GM18519 (cell line): ENCODE results near the gene PNLDC1.
A peak's percentile ranks its signal among the peaks of the same experiment; 100 is the strongest.

Source experiments
- ATAC-seq: cut with Tn5 transposase; IDR thresholded peaks from one replicate; pipeline ENCODE4 v1.9.1; 2021; ENCODE audit warnings: mild to moderate bottlenecking, moderate library complexity; ENCODE audit not compliant: unreplicated experiment, low FRiP score

PNLDC1 gene, protein sequence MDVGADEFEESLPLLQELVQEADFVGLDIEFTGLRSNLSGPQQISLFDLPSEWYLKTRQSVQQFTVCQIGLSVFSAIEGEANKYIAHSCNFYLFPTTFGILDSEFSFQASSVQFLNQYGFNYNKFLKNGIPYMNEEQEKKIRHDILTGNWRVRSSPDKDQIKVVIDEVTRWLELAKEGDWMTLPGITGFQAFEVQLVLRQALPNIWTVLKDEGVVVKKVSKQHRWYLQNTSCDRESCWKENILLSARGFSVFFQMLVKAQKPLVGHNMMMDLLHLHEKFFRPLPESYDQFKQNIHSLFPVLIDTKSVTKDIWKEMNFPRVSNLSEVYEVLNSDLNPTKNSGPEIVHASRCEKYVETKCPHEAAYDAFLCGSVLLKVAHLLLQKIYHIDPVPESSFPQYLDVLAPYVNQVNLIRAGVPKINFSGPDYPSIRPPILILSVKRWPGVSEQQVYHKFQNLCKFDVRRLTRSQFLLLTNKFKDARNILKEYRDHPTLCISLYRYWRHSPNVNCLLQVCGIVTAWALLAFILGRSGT

GRCh38 chr6:159800141-159800865, at the start of gene PNLDC1:
TSS of gene PNLDC1 (plus strand) at chr6:159800276. CDS start at chr6:159800308, 32 bp downstream.
- ATAC-seq = no peak

DNA sequence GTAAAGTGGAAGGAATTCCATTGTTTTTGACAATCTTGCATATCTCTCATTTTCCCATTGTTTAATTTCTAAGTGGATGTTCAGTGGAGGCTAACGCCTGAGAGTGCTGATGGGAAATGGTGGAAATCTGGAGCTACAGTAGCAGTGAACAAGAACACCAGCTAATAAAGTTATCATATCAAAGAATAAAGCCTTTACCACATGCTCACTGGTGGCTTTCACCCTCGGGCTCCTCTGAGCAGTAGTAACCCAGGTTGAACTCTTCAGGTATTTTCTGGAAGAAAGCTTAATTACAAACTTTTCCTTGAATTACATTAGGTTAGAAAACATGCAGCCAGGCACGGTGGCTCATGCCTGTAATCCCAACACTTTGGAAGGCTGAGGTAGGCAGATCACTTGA, 48.6 kb upstream of the PNLDC1 start:
- ATAC-seq = no peak

DNA sequence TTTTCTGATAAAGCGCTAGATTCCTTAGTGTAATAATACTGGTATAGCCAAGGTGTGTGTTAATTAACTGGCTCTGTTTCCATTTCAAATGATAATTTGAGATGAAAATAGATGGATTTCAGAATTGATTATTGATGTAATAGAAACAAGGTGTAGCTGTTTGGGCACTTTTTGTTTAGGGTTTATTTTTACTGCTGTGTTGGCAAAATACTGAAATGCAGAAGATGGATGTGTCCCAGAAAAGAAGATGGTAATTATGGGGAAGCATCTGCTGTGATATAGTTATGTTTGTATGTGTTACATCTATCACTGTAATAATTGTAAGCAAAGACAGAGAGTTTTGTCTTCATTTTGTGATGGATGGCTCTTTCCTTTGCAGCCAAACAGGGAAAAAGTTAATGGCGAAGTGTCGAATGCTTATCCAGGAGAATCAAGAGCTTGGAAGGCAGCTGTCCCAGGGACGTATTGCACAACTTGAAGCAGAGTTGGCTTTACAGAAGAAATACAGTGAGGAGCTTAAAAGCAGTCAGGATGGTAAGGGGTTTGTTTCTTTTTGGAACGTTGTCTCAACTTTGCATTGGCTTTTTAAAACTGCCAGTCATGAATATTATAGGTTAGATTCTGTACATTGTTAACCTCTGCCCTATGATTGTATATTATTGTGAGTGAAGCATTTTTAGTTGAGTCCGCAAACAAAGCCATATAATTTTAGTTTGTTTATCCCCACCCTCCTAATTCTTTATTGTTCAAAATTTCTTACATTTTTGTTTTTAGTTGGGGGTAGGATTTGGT, 46.8 kb upstream of the PNLDC1 start:
- ATAC-seq = no peak

DNA sequence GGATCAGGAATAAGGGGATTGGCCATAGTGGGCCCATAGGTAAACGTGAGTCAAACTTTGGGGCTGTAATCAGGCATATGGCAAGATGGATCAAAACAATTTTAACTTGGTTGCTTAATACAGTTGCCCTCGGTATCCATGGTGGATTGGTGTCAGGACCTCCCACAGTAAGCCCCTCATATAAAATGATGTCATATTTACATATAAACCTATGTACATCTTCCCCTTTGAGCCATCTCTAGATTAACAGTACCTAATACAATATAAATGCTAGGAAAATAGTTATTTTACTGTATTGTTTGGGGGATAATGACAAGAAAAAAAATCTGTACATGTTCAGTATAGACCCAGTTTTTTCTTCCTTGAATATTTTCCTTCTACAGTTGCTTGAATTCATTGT, 45.7 kb upstream of the PNLDC1 start:
- ATAC-seq = no peak

GRCh38 chr6:159754959-159755914, 44.8 kb upstream of the PNLDC1 start:
- ATAC-seq = no peak

GRCh38 chr6:159756508-159756907, 43.6 kb upstream of the PNLDC1 start:
- no peak for ATAC-seq

- no peak for ATAC-seq
Observed at GRCh38 chr6:159758031-159759001, 41.8 kb upstream of the PNLDC1 start.

- ATAC-seq = no peak
Observed at GRCh38 chr6:159759645-159760044, 40.4 kb upstream of the PNLDC1 start.

GRCh38 chr6:159760602-159761057, 39.4 kb upstream of the PNLDC1 start:
- ATAC-seq = no peak

DNA sequence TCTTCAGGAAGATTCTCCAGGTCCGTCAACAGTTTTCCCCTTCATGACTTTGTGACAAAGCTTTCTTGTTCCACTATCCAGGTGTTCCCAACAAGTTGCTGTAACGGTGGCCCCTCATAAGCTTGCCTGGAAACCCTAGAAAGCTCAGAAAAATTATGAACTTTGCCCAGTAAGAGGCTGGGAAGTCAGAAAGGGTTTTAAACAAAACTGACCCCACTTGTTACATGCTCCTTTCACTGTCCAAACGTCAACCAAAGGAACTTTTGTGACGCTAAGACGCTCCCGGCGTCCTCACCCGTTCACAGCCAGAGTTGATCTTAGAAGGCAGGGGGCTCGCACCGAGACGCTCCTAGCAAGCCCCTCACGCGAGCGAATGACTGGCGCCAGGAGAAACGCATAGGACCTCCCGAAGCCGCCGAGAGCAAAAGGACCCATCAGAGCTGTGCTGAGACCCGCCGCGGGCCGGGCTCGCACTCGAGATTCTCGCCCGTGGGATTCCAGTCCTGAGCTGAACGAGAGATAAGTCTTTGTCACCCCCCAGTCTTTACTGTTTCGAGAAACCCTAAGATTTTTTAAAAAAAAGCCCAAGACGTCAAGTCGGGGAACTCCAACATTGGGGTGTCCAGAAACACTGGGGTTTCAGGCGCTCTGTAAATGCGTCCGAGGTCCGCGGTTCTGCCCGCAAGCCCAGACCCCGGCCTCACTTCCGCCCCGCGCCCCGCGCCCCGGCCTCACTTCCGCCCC, 38.8 kb upstream of the PNLDC1 start:
- ATAC-seq = no peak

GRCh38 chr6:159761873-159762680, 38.0 kb upstream of the PNLDC1 start, which contains the start of gene ACAT2:
TSS of gene ACAT2 (plus strand) at chr6:159762045. CDS start at chr6:159762088, 43 bp downstream.
- peak; percentile 94 for ATAC-seq

- no peak for ATAC-seq
Observed at GRCh38 chr6:159762681-159763293, 37.3 kb upstream of the PNLDC1 start.

- no peak for ATAC-seq
Observed at GRCh38 chr6:159766906-159767305, 33.2 kb upstream of the PNLDC1 start.

DNA sequence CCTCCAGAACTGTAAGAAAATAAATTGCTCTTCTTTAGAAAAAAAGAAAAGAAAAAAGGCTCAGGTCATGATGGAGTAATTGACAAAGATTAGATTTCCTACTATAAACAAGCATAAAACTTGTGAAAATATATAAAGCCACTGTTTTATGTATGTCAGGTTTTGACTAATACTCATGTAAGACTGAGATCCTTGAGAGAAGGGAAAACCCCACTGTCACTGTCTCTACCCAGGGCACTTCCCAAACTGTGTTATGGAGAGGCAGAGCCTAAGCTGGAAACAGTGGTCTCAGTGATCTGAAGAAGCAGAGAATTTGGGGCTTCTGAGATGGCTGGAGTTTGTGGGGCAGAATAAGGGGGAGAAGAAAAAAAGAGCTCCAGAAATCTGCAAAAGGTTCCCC, 30.6 kb upstream of the PNLDC1 start:
- ATAC-seq = no peak

DNA sequence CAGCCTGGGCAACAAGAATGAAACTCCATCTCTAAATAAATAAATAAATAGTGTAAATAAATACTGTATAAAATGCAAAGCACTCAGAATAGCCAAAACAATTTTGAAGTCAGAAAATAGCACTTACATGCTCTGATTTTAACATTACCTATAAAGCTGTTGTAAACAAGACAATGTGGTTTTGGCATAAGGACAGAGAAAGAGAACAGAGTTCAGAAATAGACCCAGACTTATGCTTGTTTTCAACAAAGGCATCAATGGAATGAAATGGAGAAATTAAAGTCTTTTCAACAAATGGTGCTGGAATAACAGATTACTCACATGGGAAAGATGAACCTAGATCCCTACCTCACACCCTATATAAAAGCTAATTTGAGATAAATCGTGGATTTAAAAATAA, 27.9 kb upstream of the PNLDC1 start:
- ATAC-seq = no peak

GRCh38 chr6:159777240-159777904, 22.7 kb upstream of the PNLDC1 start:
- no peak for ATAC-seq
